Colonic mucosa (tissue), 4 donors: ENCODE measurements around the gene STX10. TPM values are rescaled to one million over a fixed set of nuclear protein-coding genes. Genes with fewer than 3 reads are reported as not detected.

Experiments used
- DNase-seq: peaks from one replicate; pipeline ENCODE4 v3.0.0-alpha.2; 2020
- H3K27ac ChIP-seq: fragments of 200-600 bp; one replicate; pipeline ENCODE4 v1.8.0; 2021
- H3K27me3 ChIP-seq: fragments of 200-600 bp; one replicate; pipeline ENCODE4 v1.8.0; 2021
- H3K36me3 ChIP-seq: fragments of 200-600 bp; one replicate; pipeline ENCODE4 v1.8.0; 2021
- H3K4me1 ChIP-seq: fragments of 200-600 bp; one replicate; pipeline ENCODE4 v1.8.0; 2021; ENCODE audit warnings: mild to moderate bottlenecking
- H3K4me3 ChIP-seq: fragments of 200-600 bp; one replicate; pipeline ENCODE4 v1.8.0; 2021
- H3K9ac ChIP-seq, 2 donors: one replicate each; pipeline ENCODE4 v1.7.0; 2013; ENCODE audit warnings: control low read depth in 2 of 2, low read depth in 2 of 2, low read length in 2 of 2
- H3K9me3 ChIP-seq: fragments of 200-600 bp; one replicate; pipeline ENCODE4 v1.8.0; 2021
- intact Hi-C: fragments of 100-400 bp; cut with DNase I; formaldehyde crosslinking; loops from one replicate; pipeline ENCODE4 v1.14.1; 2022
- total RNA-seq, 2 donors: library from RNA; stranded (reverse); fragmentation: NEBNext Ultra II Directional in 1 of 2; extraction: Animal tissue kit (Norgen Biotek cat#: 25700) in 1 of 2; gene quantifications; one replicate each; pipeline ENCODE4 v1.2.1, GENCODE V29; 2021
- TF ChIP-seq, protein P1 (sequence below): fragments of 200-600 bp; IDR thresholded peaks from one replicate; pipeline ENCODE4 v1.8.0; 2022; ENCODE audit warnings: antibody characterized with exemption, mild to moderate bottlenecking
- donor health status: healthy.
- donor health status: DM: no; HTN: no; CAD: no.
- donor health status: DM: no; HTN: no; CAD: no.

Gene STX10
- total RNA-seq, 2 donors from 2014 or later = 51.0 to 78.2 TPM

DNA sequence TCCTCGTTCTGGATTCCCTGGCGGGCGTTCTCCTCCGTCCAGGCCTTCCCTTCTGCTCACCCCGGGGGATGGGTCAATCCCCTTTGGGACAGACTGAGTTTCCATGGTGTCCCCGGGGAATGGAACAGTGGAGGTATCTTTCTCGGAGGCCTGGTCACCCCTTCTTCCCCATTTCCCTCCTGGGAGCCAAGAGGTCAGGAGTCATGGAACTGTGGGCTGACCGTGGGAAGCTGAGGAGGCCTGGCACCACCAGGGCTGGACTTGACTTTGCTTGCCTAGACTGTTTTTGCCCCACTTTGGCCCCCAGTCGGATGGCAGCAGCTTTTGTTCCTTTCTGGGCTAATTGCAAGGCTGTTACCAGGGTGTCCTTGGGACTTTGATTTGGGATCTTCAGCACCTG, 30.1 kb downstream of the STX10 start:
- H3K9ac ChIP-seq = peak overlapping the region in 1 of 2 donors; percentile 33
- no peaks in the 10 kb centered on the region for H3K36me3 ChIP-seq
- DNase-seq = no peak
- TF ChIP-seq, protein P1, sequence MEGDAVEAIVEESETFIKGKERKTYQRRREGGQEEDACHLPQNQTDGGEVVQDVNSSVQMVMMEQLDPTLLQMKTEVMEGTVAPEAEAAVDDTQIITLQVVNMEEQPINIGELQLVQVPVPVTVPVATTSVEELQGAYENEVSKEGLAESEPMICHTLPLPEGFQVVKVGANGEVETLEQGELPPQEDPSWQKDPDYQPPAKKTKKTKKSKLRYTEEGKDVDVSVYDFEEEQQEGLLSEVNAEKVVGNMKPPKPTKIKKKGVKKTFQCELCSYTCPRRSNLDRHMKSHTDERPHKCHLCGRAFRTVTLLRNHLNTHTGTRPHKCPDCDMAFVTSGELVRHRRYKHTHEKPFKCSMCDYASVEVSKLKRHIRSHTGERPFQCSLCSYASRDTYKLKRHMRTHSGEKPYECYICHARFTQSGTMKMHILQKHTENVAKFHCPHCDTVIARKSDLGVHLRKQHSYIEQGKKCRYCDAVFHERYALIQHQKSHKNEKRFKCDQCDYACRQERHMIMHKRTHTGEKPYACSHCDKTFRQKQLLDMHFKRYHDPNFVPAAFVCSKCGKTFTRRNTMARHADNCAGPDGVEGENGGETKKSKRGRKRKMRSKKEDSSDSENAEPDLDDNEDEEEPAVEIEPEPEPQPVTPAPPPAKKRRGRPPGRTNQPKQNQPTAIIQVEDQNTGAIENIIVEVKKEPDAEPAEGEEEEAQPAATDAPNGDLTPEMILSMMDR = no peak
- H3K27ac ChIP-seq = no peak overlapping the region
- H3K27me3 ChIP-seq = no peaks in the 10 kb centered on the region
- H3K9me3 ChIP-seq = no peaks in the 10 kb centered on the region
- intact Hi-C loops = no loop called here
- no peak overlapping the region for H3K4me3 ChIP-seq
- peaks cover 16% of the 10 kb centered on the region for H3K4me1 ChIP-seq

DNA sequence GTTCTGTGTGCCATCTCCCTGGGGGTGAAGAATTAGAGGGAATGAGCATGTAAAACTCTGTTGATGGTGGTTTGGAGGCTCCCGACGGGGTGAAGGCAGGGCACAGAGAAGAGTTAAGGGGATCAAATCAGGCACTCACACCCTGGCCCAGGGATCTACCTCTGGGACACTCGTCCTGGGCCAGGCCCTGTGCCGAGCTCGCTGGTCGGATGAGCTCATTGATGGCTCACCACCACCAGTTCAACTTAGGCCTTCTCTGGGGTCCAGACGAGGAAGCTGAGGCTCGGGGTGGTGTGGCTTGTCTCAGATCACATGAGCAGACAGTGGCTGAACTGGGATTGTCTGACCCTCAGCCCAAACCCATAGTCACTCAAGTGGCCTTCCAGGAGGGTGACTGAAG, 30.5 kb downstream of the STX10 start:
- no peak overlapping the region for H3K27ac ChIP-seq
- no peaks in the 10 kb centered on the region for H3K9me3 ChIP-seq
- no peaks in the 10 kb centered on the region for H3K36me3 ChIP-seq
- intact Hi-C loops = no loop called here
- no peak overlapping the region for H3K4me3 ChIP-seq
- H3K27me3 ChIP-seq = no peaks in the 10 kb centered on the region
- TF ChIP-seq, protein P1 = no peak
- peak overlapping the region; percentile 33 to 73 for H3K9ac ChIP-seq
- H3K4me1 ChIP-seq = peaks cover 16% of the 10 kb centered on the region
- no peak for DNase-seq

DNA sequence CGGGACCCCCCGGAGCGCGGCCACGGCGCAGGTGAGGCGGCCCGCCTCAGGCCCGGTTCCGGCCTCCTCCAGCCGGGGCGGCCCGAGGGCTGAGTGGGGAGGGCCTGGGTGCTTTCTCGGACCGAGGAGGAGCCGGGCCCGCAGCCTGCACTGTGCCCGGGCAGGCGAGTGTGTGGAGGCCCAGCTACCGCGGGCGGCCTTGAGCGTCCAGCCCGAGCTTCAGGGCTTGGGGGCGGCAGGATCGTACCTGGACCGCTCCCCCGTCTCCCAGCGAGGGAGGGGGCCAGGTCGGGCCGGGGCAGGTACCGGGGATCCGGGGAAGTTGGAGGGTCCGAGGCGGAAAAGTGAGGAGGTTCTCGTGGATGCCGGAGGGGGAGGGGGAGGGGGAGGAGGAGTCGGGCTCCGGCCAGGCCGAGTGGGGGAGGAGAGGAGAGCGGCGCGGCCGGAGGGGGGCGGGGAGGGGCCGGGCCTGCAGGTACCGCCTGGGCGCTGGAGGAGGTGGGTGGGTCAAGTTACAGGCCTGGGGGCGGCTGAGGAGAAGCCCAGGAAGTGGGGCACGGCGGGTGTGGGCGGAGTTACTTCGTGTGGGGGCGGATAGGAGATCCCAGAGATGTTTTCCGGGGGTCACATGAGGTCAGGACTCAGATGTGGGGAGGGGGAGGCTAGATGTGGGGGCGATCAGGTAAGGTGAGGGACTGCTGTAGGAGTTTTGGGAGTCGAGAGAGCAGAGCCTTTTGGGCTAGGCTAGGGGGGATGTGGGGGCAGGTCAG, 31.6 kb downstream of the STX10 start:
- Histone ChIP-seq H3K9ac (peak overlapping the region; percentile 70 to 73), H3K27me3 (no peaks in the 10 kb centered on the region), H3K27ac (no peak overlapping the region), H3K4me1 (peaks cover 16% of the 10 kb centered on the region), H3K36me3 (no peaks in the 10 kb centered on the region), H3K9me3 (no peaks in the 10 kb centered on the region), H3K4me3 (peak overlapping the region; percentile 95)
- intact Hi-C loops = no loop called here
- peak; percentile 64 for DNase-seq
- TF ChIP-seq, protein P1 = no peak

DNA sequence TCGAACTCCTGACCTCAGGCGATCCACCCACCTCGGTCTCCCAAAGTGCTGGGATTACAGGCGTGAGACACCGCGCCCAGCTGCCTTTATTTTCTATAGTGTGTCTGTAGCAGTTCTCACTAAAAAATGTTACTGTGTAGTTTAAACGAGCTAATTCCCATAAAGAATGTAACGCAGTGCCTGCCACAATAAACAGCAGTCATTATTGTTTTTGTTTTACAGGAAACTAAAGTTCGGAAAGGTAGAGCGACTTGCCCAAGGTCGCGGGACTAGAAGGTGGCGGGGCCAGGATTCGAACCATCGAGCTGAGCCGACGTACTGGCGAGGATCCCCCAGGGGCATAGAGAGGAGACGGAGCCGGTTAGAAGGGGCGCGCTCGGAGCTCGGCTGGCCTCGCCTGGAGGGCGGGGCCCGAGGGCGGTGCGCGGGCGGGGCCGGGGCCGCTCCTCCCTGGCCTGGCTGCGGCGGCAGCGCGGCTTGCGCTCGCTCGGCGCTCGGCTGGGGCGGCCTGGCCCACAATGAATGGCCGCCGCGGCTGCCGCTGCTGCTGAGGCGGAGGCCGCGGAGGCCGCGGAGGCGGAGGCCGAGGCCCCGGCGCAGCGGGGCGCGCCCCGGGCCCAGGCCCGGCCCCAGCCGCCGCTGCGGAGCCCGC, 32.3 kb downstream of the STX10 start, which contains the start of gene NACC1:
TSS of gene NACC1 (plus strand) at position 493 of the 652 bp plus-strand sequence. CDS start 16,944 bp downstream, outside the sequence.
- Histone ChIP-seq H3K27me3 (no peaks in the 10 kb centered on the region), H3K4me1 (peaks cover 16% of the 10 kb centered on the region)

DNA sequence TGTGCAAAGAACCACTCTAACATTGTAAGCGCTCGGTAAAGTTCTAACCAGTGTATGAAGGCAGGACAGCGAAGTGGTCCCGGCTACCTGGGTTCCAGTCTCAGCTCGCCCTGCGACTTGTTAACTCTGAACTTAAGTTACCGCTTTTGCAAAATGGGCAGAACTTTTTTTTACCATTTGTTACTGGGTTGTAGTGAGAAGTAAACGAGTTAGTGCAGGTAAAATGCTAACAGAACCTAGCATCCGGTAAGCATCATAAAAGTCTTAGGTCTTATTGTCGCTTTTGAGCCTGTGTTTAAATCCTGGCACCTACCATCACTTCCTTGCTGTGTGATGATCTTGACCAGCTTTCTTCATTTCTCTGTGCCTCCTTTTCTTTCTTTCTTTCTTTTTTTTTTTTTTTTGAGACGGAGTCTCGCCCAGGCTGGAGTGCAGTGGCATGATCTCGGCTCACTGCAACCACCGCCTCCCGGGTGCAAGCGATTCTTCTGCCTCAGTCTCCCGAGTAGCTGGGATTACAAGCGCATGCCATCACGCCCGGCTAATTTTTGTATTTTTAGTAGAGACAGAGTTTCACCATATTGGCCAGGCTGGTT, 32.9 kb downstream of the STX10 start:
- no peaks in the 10 kb centered on the region for H3K36me3 ChIP-seq
- H3K27me3 ChIP-seq = no peaks in the 10 kb centered on the region
- peaks cover 16% of the 10 kb centered on the region for H3K4me1 ChIP-seq
- H3K9ac ChIP-seq = peak overlapping the region in 1 of 2 donors; percentile 69
- H3K27ac ChIP-seq = peak overlapping the region; percentile 75
- peak overlapping the region; percentile 94 for H3K4me3 ChIP-seq
- TF ChIP-seq, protein P1 = no peak
- no peaks in the 10 kb centered on the region for H3K9me3 ChIP-seq
- DNase-seq = no peak
- intact Hi-C loops = no loop called here

More for the DNA sequence above, 32.3 kb downstream of the STX10 start, which contains the start of gene NACC1:
- TF ChIP-seq, protein P1 = no peak
- no peaks in the 10 kb centered on the region for H3K9me3 ChIP-seq
- peak within 1 kb of the TSS; percentile 75 for H3K27ac ChIP-seq
- intact Hi-C loops = no loop called here
- H3K9ac ChIP-seq = peak within 1 kb of the TSS; percentile 70 to 73
- no peaks in the 10 kb centered on the region for H3K36me3 ChIP-seq
- peak; percentile 90 for DNase-seq
- peak within 1 kb of the TSS; percentile 95 for H3K4me3 ChIP-seq
